Right lobe of liver (tissue), 4 donors: ENCODE results near the gene NOL12.

Experiments used
- POLR2A ChIP-seq: fragments of 450-650 bp; IDR thresholded peaks from one replicate; pipeline ENCODE4 v1.6.1; 2017; ENCODE audit warnings: antibody characterized with exemption, mild to moderate bottlenecking
- TF ChIP-seq, protein P1 (sequence below), 4 donors: fragments of 200-600 bp in 3 of 4; fragments of 450-650 bp in 1 of 4; IDR thresholded peaks; one replicate each; pipeline versions ENCODE4 v1.5.1 to v1.8.0; 2016 to 2022; ENCODE audit warnings: antibody characterized with exemption in 4 of 4, mild to moderate bottlenecking in 2 of 4
- donor health status: DM: no; HTN: no; CAD: no.
- donor health status: DM: no; HTN: no; CAD: no.
- donor health status: DM: no; HTN: yes; CAD: no.

DNA sequence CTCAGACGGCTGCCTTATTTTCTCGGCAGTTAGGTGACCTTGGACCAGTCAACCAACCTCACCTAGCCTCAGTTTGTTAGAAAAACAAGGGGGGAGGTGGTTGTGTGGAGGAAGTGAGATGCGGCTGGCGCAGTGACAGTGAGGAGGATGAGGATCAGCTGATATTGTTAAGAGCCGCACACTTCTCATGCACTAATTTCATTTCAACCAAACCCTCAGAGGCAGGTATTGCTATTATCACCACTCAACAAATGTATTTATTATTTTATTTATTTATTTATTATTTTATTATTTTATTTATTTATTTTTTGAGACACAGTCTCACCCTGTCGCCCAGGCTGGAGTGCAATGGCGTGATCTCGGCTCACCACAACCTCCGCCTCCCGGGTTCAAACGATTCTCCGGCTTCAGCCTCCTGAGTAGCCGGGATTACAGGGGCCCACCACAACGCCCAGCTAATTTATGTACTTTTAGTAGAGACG is 8.6 kb upstream of the NOL12 start:
- TF ChIP-seq, protein P1, sequence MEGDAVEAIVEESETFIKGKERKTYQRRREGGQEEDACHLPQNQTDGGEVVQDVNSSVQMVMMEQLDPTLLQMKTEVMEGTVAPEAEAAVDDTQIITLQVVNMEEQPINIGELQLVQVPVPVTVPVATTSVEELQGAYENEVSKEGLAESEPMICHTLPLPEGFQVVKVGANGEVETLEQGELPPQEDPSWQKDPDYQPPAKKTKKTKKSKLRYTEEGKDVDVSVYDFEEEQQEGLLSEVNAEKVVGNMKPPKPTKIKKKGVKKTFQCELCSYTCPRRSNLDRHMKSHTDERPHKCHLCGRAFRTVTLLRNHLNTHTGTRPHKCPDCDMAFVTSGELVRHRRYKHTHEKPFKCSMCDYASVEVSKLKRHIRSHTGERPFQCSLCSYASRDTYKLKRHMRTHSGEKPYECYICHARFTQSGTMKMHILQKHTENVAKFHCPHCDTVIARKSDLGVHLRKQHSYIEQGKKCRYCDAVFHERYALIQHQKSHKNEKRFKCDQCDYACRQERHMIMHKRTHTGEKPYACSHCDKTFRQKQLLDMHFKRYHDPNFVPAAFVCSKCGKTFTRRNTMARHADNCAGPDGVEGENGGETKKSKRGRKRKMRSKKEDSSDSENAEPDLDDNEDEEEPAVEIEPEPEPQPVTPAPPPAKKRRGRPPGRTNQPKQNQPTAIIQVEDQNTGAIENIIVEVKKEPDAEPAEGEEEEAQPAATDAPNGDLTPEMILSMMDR (IDR thresholded peaks at IDR 0.05), result no peak
- TF ChIP-seq POLR2A, result no peak
